OCI-LY1 (cell line): ENCODE measurements around the gene TNPO2.

Experiments
- CTCF ChIP-seq: fragments of 200-600 bp; sonication (generic), shearing (Covaris generic); IDR thresholded peaks from 2 replicates; pipeline ENCODE4 v1.5.1; 2017; ENCODE audit warnings: mild to moderate bottlenecking, antibody characterized with exemption, low read length, moderate library complexity, mixed read lengths
- EZH2 ChIP-seq: fragments of 200-600 bp; sonication (generic), shearing (Covaris generic); IDR thresholded peaks from 2 replicates; pipeline ENCODE4 v1.8.0; 2017; ENCODE audit warnings: borderline replicate concordance, mixed run types, mild to moderate bottlenecking, antibody characterized with exemption, low read length, moderate library complexity, mixed read lengths

GRCh38 chr19:12695997-12696365 is 27.8 kb downstream of the TNPO2 start:
- TF ChIP-seq EZH2, result no peak
- no peak for TF ChIP-seq CTCF
